ENCODE results near the gene LRP6. TPM values are rescaled to one million over a fixed set of nuclear protein-coding genes. Genes with fewer than 3 reads are reported as not detected.

LRP6 gene
- total RNA-seq, 1 experiment from 2014 or later = 62.4 TPM

DNA sequence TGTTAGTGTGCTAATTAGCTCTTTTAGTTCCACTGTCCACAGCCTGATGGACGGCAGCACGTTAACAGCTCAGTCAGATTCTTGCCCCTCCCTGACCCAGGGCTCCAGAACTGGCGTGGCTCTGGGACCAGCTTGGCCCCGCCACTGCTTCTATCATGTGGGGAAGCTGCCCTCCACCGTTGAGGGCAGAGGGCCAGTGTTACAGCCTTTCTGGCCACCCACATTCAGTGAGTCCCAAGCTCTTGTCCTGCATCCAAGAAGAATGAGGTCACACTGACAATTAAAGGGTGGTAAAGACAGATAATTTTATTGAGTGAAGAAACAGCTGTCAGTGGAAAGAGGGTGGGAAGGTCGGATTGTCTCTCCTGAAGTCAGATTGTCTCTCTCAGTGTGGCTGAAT is 159.2 kb downstream of the LRP6 start:
- Histone ChIP-seq H3K23me2 (ENCODE audit: insufficient read length, low read depth, low read length, poor library complexity, severe bottlenecking) (no peaks in the 10 kb centered on the region), H4K91ac (ENCODE audit: insufficient read length, low read depth, low read length) (no peak overlapping the region), H2AK5ac (ENCODE audit: insufficient read length, low read length) (no peak overlapping the region), H2BK12ac (ENCODE audit: insufficient read length, low read depth, low read length) (no peak overlapping the region), H2BK20ac (ENCODE audit: low read depth, low read length, poor library complexity, severe bottlenecking) (no peak overlapping the region), H2BK5ac (ENCODE audit: insufficient read length, low read length) (no peak overlapping the region), H3K9ac (ENCODE audit: extremely low read depth, insufficient read length, low read length) (no peak overlapping the region), H3K18ac (ENCODE audit: insufficient read length, low read depth, low read length) (no peak overlapping the region), H3K23ac (ENCODE audit: insufficient read length, low read depth, low read length) (no peak overlapping the region), H2BK120ac (ENCODE audit: low read depth, low read length, poor library complexity, severe bottlenecking) (no peak overlapping the region), H3K27ac (ENCODE audit: insufficient read length, low read depth, low read length) (no peak overlapping the region), H3K9me3 (ENCODE audit: control insufficient read depth, low read depth, low read length) (peaks cover 10% of the 10 kb centered on the region), H3K4me1 (ENCODE audit: insufficient read depth, low read length) (no peaks in the 10 kb centered on the region), H3K4ac (ENCODE audit: low read depth, low read length) (no peak overlapping the region), H2BK15ac (ENCODE audit: low read depth, low read length) (no peak overlapping the region), H3K14ac (ENCODE audit: insufficient read depth, low read length) (no peak overlapping the region), H4K20me1 (ENCODE audit: control insufficient read depth, insufficient read depth, insufficient read length) (no peaks in the 10 kb centered on the region), H3K79me2 (ENCODE audit: insufficient read depth, low read length) (no peaks in the 10 kb centered on the region), H3K56ac (ENCODE audit: insufficient read length, low read depth, low read length) (no peak overlapping the region), H3K4me2 (ENCODE audit: insufficient read depth, insufficient read length, low read length) (no peak overlapping the region), H3K79me1 (ENCODE audit: insufficient read depth, low read depth, low read length, poor library complexity, severe bottlenecking) (no peaks in the 10 kb centered on the region), H3T11ph (ENCODE audit: low read length) (no peak overlapping the region), H3K27me3 (ENCODE audit: insufficient read depth, low read length) (no peaks in the 10 kb centered on the region), H2AFZ (ENCODE audit: low read length) (no peak overlapping the region), H4K8ac (replicated peaks; ENCODE audit: insufficient read length, low read depth, low read length) (no peak overlapping the region), H4K5ac (ENCODE audit: insufficient read length, low read depth, low read length) (no peak overlapping the region)
- Mint-ChIP-seq H3K27ac (no peak overlapping the region), H3K9me3 (peaks cover 16 to 21% of the 10 kb centered on the region in 2 experiments), H3K27me3 (ENCODE audit: low read depth) (no peaks in the 10 kb centered on the region), H3K4me1 (peaks cover 7% of the 10 kb centered on the region in 2 experiments; a peak in 1 of 4 replicates), H3K4me3 (no peak overlapping the region), H3K36me3 (ENCODE audit: insufficient read depth in 1 of 3, low read depth in 3 of 3) (peaks cover 33 to 55% (median 33%) of the 10 kb centered on the region in 3 experiments)
- TF ChIP-seq, protein P1, sequence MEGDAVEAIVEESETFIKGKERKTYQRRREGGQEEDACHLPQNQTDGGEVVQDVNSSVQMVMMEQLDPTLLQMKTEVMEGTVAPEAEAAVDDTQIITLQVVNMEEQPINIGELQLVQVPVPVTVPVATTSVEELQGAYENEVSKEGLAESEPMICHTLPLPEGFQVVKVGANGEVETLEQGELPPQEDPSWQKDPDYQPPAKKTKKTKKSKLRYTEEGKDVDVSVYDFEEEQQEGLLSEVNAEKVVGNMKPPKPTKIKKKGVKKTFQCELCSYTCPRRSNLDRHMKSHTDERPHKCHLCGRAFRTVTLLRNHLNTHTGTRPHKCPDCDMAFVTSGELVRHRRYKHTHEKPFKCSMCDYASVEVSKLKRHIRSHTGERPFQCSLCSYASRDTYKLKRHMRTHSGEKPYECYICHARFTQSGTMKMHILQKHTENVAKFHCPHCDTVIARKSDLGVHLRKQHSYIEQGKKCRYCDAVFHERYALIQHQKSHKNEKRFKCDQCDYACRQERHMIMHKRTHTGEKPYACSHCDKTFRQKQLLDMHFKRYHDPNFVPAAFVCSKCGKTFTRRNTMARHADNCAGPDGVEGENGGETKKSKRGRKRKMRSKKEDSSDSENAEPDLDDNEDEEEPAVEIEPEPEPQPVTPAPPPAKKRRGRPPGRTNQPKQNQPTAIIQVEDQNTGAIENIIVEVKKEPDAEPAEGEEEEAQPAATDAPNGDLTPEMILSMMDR (conservative IDR thresholded peaks at IDR 0.05) = no peak
- no CpG with 5 or more reads among the region's 6 CpGs for WGBS (ENCODE audit: extremely low coverage, insufficient read length, low lambda C conversion rate)
- DNase-seq = no peak
